NCI-H510A (cell line): ENCODE results near the gene SPHK2.
"Not testable (repeated sequence)": the region's sequence is repeated elsewhere in the genome, so short reads cannot be mapped to it uniquely, and the experiment has no call there.

Experiments
- DNase-seq: peaks from one replicate; lab custom pipeline; 2025; lab: John Stamatoyannopoulos, UW

SPHK2 gene, protein sequence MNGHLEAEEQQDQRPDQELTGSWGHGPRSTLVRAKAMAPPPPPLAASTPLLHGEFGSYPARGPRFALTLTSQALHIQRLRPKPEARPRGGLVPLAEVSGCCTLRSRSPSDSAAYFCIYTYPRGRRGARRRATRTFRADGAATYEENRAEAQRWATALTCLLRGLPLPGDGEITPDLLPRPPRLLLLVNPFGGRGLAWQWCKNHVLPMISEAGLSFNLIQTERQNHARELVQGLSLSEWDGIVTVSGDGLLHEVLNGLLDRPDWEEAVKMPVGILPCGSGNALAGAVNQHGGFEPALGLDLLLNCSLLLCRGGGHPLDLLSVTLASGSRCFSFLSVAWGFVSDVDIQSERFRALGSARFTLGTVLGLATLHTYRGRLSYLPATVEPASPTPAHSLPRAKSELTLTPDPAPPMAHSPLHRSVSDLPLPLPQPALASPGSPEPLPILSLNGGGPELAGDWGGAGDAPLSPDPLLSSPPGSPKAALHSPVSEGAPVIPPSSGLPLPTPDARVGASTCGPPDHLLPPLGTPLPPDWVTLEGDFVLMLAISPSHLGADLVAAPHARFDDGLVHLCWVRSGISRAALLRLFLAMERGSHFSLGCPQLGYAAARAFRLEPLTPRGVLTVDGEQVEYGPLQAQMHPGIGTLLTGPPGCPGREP

DNA sequence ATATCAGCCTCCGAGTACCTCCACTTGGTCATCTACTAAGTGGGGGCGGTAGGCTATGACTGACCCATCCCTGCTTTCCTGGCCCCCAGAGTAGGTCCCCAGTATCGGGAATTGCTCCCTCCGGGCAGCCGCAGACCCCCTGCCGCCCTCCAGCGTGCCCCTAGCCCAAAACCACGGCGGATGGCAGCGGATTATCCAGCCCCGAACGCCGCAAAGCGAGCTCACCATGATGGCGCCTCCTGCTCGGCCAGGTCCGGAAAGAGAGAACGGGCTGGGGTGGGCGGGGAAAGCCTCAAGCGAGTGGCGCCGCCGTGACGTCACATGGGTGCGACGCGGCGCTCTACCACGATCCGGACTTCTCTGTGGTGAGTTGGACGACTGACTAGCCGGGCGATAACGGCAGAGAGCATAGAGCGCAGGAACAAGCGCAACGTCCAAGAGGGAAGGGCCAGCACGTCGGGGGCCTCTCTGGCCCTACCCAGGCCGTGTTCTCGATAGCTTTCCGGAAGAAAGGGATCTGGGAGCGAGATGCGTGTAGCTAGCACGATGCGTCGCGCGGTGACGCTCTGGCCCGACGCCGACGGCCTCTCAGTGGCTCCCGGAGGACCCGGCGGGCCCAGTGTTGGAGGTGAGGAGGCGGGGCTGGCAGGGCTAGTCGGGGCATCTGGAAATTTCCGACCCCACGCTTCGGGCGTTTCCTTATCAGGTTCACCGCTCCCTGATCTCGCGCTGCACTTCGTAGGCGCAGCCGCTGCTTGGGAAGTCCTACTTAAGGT lies at the start of gene SPHK2, which contains the start of gene RPL18:
Gene SPHK2, plus strand, starts transcription at position 591 of the 776 bp plus-strand sequence. CDS start 1,009 bp downstream, outside the sequence.
Gene RPL18, minus strand, starts transcription at position 263 of the 776 bp plus-strand sequence. Its CDS starts 35 bp downstream, at position 228.
- peak; percentile 96 for DNase-seq

GRCh38 chr19:48569814-48570213 lies 49.5 kb upstream of the SPHK2 start:
- DNase-seq, result no peak

DNA sequence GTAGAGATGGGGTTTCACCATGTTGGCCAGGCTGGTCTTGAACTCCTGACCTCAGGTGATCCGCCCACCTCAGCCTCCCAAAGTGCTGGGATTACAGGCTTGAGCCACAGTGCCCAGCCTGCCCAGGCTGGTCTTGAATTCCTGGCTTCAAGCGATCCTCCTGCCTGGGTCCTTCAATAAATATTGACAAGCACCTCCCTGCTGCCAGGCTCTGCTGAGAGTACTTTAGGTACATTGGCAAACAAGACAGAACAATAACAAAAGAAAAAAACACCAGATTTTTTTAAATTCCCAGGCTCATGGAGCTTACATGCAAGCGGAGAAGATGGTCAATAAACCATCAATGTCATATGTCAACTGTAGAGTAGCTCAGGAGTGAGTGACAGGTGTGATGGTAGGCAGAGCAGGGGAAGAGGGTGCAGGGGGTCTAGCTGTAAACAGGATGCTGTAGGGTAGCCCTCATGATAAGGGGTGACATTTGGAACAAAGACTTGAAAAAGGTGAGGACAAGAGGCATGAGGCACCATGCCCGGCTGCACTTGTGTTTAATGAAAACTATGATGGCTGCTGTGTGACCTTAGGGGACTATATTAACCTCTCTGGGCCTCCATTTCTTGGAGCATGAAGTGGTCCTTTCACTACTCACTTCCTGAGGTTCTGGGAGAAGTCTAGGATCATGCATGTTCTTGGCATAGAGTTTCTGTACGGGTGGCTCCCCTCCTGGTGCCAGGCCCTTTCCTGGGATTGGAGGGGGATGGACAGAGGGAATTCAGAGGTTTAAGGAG lies 47.7 kb upstream of the SPHK2 start:
- DNase-seq, result peak; percentile 54

GRCh38 chr19:48573163-48573505 lies 46.2 kb upstream of the SPHK2 start:
- no peak for DNase-seq

- no peak for DNase-seq
These were observed 43.2 kb upstream of the SPHK2 start for GRCh38 chr19:48575931-48576622.

DNA sequence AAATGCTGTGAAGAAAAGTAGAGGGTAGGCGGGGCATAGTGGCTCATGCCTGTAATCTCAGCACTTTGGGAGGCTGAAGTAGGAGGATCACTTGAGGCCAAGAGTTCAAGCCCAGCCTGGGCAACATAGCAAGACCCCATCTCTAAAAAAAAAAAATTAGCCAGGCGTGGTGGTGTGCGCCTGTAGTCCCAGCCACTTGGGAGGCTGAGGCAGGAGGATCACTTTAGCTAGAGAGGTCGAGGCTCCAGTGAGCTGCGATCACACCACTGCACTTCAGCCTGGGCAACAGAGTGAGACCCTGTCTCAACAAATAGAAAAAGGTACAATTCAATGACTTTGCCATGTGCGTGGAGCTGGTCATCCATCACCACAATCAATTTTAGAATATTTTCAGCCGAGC lies 41.4 kb upstream of the SPHK2 start:
- DNase-seq, result not testable (repeated sequence)

- DNase-seq, result no peak
These were observed 40.4 kb upstream of the SPHK2 start for GRCh38 chr19:48578891-48579290.

- DNase-seq, result no peak
These were observed 37.1 kb upstream of the SPHK2 start for GRCh38 chr19:48582168-48582567.

- no peak for DNase-seq
These were observed 31.9 kb upstream of the SPHK2 start for GRCh38 chr19:48587387-48587786.

DNA sequence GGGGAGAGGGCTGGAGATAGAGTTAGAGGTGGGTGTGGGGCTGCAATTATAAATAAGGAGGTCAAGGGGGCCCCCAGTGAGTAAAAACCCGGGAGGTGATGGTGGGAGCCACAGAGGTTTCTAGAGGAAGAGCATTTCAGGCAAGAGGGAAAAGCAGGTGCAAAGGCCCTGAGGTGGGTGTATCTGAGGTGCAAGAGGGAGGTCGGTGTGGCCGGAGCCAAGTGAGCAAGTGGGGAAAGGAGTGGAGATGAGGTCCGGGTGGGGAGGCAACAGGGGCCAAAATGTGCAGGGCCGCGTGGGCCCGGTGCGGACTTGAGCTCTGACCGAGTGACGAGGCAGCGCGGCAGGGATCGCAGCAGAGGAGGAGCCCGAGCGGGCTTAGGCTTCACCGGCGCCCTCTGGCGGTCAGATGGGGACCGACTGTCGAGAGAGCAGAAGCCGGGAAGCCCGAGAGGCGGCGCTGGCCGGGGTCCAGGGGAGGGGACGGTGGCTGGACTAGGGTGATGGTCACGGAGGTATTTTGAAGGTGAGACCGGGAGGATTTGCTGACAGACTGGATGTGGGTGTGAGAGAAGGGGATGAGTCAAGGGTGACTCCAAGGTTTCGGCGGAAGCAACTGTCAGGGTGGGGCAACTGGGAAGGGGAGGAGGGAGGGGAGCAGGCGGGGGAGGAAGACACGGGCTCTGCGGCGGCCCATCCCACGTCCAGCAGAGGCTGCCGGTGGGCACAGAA lies 30.5 kb upstream of the SPHK2 start:
- DNase-seq, result peak; percentile 62

GRCh38 chr19:48591021-48591420 lies 28.3 kb upstream of the SPHK2 start:
- DNase-seq, result no peak

DNA sequence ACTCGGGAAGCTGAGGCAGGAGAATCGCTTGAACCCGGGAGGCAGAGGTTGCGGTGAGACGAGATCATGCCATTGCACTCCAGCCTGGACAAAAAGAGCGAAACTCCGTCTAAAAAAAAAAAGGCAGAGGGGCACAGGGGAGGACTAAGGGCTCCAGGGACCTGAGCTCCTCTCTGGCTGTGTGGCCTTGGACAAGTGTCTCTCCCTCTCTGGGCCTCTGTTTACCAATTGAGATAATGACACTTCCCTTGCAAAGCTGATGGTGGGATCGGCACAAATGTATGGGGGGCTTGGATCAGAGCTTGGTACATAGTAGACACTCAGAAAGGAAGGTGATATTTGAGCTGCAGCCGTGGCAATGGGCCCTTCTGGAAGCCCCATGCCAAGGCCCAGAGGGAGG lies 24.1 kb upstream of the SPHK2 start:
- DNase-seq, result no peak

GRCh38 chr19:48595833-48596232 lies 23.5 kb upstream of the SPHK2 start:
- DNase-seq, result no peak

GRCh38 chr19:48596237-48596636 lies 23.1 kb upstream of the SPHK2 start:
- DNase-seq, result no peak

DNA sequence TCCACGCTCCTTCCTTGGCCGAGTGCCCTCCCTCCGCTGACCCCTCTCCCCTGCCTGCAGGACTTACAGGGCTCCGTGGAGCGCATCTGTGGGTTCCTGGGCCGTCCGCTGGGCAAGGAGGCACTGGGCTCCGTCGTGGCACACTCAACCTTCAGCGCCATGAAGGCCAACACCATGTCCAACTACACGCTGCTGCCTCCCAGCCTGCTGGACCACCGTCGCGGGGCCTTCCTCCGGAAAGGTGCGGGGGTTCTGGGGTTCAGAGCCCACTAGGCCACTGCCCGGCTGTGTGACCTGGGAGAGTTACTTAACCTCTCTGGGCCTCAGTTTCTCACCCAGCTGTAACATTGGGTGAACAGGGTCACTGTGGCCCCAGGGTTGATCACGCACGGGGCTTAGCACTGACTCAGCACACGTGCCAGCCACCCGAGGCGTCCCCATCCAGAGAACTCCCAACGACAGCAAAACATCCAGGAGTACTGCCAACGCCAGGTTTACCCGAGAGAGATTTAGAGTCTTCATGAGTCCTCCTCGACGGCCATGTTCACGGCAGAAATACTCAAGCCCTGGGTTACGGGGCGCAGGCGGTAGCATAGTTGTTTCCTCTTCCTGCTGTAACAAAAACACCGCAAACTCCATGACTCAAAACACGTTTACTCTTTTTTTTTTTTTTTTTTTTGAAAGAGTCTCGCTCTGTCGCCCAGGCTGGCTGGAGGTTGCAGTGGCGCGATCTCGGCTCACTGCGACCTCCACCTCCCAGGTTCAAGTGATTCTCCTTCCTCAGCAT lies 22.4 kb upstream of the SPHK2 start:
- no peak for DNase-seq

DNA sequence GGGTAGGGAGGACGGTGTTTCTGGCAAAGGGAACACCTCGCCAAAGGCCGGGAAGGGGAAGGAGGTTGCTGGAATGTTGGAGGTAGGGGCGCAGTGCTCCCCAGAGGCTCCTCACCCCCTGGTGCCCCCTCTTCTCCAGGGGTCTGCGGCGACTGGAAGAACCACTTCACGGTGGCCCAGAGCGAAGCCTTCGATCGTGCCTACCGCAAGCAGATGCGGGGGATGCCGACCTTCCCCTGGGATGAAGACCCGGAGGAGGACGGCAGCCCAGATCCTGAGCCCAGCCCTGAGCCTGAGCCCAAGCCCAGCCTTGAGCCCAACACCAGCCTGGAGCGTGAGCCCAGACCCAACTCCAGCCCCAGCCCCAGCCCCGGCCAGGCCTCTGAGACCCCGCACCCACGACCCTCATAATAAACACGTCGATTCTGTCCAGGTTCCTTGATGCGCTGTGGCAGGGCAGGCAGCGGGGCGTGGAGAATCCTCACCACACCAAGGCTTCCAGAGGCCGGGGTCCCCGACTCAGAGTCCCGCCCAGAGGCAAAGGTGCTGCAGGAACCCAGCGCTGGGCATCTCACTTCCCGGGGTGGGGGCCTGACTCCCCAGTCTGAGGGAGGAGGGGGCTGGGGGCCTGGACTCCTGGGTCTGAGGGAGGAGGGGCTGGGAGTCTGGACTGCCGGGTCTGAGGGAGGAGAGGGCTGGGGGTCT lies 20.2 kb upstream of the SPHK2 start:
- DNase-seq, result no peak

DNA sequence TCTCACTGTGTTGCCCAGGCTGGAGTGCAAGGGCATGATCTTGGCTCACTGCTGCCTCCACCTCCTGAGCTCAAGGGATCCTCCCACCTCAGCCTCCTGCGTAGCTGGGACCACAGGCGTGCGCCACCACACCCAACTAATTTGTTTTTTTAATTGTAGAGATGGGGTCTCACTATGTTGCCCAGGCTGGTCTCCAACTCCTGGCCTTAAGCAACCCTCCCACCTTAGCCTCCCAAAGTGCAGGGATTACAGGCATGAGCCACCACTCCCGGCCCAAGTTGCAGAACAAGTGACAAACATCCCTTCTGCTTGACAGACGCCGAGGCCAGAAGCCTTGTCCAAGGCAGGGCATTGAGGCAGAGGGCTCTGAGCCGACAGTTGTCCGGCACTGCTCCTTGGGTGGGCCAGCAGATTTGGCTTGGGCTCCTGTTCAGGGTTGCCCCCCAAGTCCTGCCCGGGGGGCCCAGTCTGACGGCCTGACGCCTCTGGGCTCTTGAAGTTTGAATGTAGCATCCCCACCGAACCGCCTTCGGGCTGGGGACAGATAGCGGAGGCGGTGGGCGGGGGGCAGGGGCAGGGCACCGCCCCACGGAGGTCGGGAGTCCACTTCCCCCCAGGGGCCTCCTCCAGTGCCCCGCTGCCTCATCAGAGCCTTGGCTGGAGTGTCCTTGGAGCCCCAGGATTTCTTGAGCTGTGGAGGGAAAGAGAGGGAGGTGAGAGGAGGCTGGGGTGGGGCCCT lies 18.5 kb upstream of the SPHK2 start:
- no peak for DNase-seq

GRCh38 chr19:48603001-48603400 lies 16.3 kb upstream of the SPHK2 start:
- no peak for DNase-seq
